ENCODE measurements around the gene CACNA1G. TPM values are rescaled to one million over a fixed set of nuclear protein-coding genes. Genes with fewer than 3 reads are reported as not detected.
A peak's percentile ranks its signal among the peaks of the same experiment; 100 is the strongest.

CACNA1G gene
- total and polyA plus RNA-seq, 8 donors = 0.50 to 38.2 (median 19.5) TPM

DNA sequence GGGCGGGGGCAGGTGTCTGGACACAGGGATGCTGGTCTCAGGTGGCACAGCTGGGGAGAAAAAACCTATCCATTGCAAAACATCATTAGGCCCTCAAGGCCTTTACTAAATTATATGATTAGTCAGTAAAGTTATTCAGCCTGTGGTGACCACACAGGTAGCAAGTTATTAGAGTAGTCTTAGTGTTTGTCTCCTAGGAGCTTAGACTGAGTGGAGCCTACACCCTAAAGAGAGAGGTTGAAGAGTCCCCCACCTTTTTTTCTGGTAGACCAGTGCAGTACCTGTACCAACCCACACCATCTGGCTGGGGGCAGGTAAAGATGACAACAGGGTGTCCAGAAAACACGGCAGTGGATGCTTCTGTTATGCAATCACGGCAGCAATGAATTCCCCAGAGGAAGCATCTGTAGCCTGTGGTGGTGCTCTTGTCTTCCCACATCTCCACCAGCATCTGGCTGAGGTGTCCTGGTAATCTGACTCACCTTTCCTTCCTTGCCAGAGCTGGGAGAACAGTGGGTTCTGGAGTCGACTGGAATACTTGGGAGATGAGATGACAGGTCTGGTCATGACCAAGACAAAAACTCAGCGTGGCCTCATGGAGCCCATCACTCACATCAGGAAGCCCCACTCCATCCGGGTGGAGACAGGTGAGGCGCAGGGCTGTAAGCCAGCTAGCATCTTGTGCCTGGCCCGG is 41.2 kb upstream of the CACNA1G start:
- intact Hi-C loops (cut with DNase I) = no loop called here
- H3K9me3 ChIP-seq = no peaks in the 10 kb centered on the region
- H3K36me3 ChIP-seq = no peaks in the 10 kb centered on the region
- H3K4me3 ChIP-seq = no peak overlapping the region
- TF ChIP-seq, protein P1, sequence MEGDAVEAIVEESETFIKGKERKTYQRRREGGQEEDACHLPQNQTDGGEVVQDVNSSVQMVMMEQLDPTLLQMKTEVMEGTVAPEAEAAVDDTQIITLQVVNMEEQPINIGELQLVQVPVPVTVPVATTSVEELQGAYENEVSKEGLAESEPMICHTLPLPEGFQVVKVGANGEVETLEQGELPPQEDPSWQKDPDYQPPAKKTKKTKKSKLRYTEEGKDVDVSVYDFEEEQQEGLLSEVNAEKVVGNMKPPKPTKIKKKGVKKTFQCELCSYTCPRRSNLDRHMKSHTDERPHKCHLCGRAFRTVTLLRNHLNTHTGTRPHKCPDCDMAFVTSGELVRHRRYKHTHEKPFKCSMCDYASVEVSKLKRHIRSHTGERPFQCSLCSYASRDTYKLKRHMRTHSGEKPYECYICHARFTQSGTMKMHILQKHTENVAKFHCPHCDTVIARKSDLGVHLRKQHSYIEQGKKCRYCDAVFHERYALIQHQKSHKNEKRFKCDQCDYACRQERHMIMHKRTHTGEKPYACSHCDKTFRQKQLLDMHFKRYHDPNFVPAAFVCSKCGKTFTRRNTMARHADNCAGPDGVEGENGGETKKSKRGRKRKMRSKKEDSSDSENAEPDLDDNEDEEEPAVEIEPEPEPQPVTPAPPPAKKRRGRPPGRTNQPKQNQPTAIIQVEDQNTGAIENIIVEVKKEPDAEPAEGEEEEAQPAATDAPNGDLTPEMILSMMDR (IDR thresholded peaks at IDR 0.05) = no peak
- H3K4me1 ChIP-seq = no peaks in the 10 kb centered on the region
- peak in 1 of 4 donors; percentile 41 for DNase-seq
- no peak overlapping the region for H3K27ac ChIP-seq
- H3K27me3 ChIP-seq = no peaks in the 10 kb centered on the region
- ATAC-seq = no peak

DNA sequence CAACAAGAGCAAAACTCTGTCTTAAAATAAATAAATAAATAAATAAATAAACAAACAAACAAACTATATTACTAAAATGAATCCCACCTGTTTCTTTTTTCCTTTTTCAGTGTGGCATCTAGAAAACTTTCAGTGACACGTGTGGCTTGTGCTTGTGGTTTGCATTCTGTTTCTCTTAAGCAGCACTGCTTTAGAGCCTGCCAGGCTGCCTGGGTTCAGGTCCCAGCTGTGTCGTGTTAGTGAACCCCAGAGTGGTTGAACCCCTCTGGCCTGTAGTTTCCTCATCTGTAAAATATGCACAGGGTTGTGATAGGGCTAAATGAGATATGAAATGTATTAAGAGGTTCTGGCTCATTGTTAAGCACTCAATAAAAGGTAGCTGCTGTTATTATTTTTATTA is 40.0 kb upstream of the CACNA1G start:
- Histone ChIP-seq H3K27ac (no peak overlapping the region), H3K4me1 (no peaks in the 10 kb centered on the region), H3K27me3 (no peaks in the 10 kb centered on the region), H3K36me3 (no peaks in the 10 kb centered on the region), H3K4me3 (no peak overlapping the region), H3K9me3 (no peaks in the 10 kb centered on the region)
- intact Hi-C loops (cut with DNase I) = no loop called here
- no peak for ATAC-seq
- TF ChIP-seq, protein P1 (IDR thresholded peaks at IDR 0.05) = no peak
- no peak for DNase-seq

DNA sequence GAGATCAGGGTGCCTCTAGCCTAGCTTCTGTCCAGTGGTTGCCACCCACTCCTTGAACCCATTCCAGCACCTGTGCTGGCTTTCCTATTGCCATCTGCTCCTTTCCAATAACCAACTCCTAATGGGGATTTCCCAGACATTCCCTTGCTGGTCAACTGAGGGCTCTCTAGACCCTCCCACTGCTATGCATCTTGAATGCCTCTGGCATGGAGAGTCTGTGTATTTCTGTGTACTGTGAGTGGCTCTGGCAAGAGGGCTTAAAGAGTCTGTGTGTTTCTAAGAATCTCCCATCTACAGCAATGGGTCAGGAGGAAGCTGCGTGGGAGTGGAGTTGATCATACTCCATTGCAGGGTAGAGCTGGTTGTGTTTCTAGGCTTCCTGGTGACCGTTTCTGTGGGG is 39.0 kb upstream of the CACNA1G start:
- TF ChIP-seq, protein P1 (IDR thresholded peaks at IDR 0.05) = no peak
- intact Hi-C loops (cut with DNase I) = no loop called here
- Histone ChIP-seq H3K4me3 (no peak overlapping the region), H3K36me3 (no peaks in the 10 kb centered on the region), H3K27ac (no peak overlapping the region), H3K4me1 (no peaks in the 10 kb centered on the region), H3K27me3 (no peaks in the 10 kb centered on the region), H3K9me3 (no peaks in the 10 kb centered on the region)
- ATAC-seq (peak; percentile 75), DNase-seq (no peak)

DNA sequence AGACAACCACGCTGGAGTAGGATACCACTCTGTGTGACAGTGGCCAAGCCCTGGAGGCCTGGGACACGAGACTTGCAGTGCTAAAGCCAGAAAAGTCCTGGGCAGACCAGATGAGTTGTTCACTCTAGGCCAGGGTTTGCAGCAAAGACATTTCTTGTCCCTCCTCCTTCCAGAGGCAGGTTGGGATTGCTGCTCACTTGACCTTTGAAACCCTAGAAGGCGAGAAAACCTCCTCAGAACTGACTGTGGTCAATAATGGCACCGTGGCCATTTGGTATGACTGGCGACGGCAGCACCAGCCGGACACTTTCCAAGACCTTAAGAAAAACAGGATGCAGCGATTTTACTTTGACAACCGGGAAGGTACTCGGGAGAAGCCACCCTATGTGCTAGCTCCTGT is 37.7 kb upstream of the CACNA1G start:
- Histone ChIP-seq H3K4me3 (no peak overlapping the region), H3K27me3 (no peaks in the 10 kb centered on the region), H3K4me1 (no peaks in the 10 kb centered on the region), H3K9me3 (no peaks in the 10 kb centered on the region), H3K36me3 (no peaks in the 10 kb centered on the region), H3K27ac (no peak overlapping the region)
- TF ChIP-seq, protein P1 (IDR thresholded peaks at IDR 0.05) = no peak
- intact Hi-C loops (cut with DNase I) = no loop called here
- ATAC-seq (no peak), DNase-seq (no peak)

DNA sequence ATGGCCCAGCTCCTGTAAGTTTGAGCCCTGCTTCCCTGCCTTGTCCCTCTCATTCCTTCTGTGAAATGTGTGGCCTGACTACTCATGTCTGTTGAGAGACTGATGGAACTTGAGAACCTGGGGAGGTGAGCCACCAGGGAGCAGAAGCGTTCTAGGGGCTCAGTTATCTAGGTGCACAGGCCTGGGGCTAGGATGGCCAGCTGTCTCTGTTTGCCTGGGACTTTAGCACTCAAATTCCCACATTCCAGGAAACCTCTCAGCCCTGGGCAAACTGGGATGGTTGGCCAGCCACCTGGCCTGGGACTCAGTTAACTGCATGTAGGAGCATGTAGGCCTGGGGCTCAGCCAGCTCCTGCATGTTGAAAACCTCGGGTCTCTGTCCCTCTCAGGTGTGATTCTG is 37.3 kb upstream of the CACNA1G start:
- TF ChIP-seq, protein P1 (IDR thresholded peaks at IDR 0.05) = no peak
- intact Hi-C loops (cut with DNase I) = no loop called here
- ATAC-seq = no peak

More for the DNA sequence above, 37.3 kb upstream of the CACNA1G start:
- no peak for DNase-seq
- Histone ChIP-seq H3K4me3 (no peak overlapping the region), H3K9me3 (no peaks in the 10 kb centered on the region), H3K36me3 (no peaks in the 10 kb centered on the region), H3K27ac (no peak overlapping the region), H3K27me3 (no peaks in the 10 kb centered on the region), H3K4me1 (no peaks in the 10 kb centered on the region)

Data from left lung (tissue), 10 donors.